Renal cortex interstitium (tissue), 15 donors: ENCODE measurements around the gene NLRP6. TPM values are rescaled to one million over a fixed set of nuclear protein-coding genes. Genes with fewer than 3 reads are reported as not detected.
"Not testable (repeated sequence)": the region's sequence is repeated elsewhere in the genome, so short reads cannot be mapped to it uniquely, and the experiment has no call there.

Experiments
- DNase-seq, 11 donors: peaks; one replicate each; pipeline ENCODE4 v3.0.0-alpha.2; 2013; ENCODE audit warnings: low read depth in 9 of 11, low spot score in 4 of 11; ENCODE audit errors: extremely low read depth in 1 of 11
- long read RNA-seq, 16 experiments: transcript quantifications; one replicate each; lab custom pipeline, GENCODE V29; 2026
- polyA plus RNA-seq, 3 donors: library from polyadenylated mRNA; unstranded; fragments of 120-200 nt; gene quantifications; one replicate each; pipeline ENCODE4 v1.2.1, GENCODE V29; 2013; ENCODE audit not compliant: insufficient read length in 3 of 3

NLRP6 gene
- polyA plus RNA-seq, result under 1 TPM; 0.24 to 0.67 (median 0.55) TPM
- long read RNA-seq, donor 1, result 0 reads
- long read RNA-seq, donor 2, result 0 reads
- long read RNA-seq, donor 3, result 0 reads
- long read RNA-seq, donor 4, result 0 reads
- long read RNA-seq, donor 5, result 0 reads
- long read RNA-seq, donor 6, result 0 reads
- long read RNA-seq, donor 7, result 0 reads
- long read RNA-seq, donor 8, result 0 reads
- long read RNA-seq, donor 9, result 0 reads
- long read RNA-seq, donor 10, result 0 reads
- long read RNA-seq, donor 11, result 0 reads
- long read RNA-seq, donor 12, result 0 reads
- long read RNA-seq, donor 13, result 0 reads
- long read RNA-seq, donor 14, result 0 reads
- long read RNA-seq, donor 15, result 0 reads
- long read RNA-seq, donor 16, result 0 reads

GRCh38 chr11:278001-278951 is at the start of gene NLRP6:
NLRP6 (plus strand) TSS chr11:278407; CDS start chr11:278570, 163 bp downstream.
- DNase-seq, result no peak

GRCh38 chr11:230431-230830 is 47.8 kb upstream of the NLRP6 start:
- no peak for DNase-seq

- DNase-seq, result no peak
These were observed 45.2 kb upstream of the NLRP6 start for GRCh38 chr11:232783-233565.

- no peak for DNase-seq
These were observed 43.0 kb upstream of the NLRP6 start for GRCh38 chr11:235180-235579.

GRCh38 chr11:235609-235996 is 42.6 kb upstream of the NLRP6 start:
- peak in 5 of 11 donors; percentile 8 to 42 (median 17) for DNase-seq

DNA sequence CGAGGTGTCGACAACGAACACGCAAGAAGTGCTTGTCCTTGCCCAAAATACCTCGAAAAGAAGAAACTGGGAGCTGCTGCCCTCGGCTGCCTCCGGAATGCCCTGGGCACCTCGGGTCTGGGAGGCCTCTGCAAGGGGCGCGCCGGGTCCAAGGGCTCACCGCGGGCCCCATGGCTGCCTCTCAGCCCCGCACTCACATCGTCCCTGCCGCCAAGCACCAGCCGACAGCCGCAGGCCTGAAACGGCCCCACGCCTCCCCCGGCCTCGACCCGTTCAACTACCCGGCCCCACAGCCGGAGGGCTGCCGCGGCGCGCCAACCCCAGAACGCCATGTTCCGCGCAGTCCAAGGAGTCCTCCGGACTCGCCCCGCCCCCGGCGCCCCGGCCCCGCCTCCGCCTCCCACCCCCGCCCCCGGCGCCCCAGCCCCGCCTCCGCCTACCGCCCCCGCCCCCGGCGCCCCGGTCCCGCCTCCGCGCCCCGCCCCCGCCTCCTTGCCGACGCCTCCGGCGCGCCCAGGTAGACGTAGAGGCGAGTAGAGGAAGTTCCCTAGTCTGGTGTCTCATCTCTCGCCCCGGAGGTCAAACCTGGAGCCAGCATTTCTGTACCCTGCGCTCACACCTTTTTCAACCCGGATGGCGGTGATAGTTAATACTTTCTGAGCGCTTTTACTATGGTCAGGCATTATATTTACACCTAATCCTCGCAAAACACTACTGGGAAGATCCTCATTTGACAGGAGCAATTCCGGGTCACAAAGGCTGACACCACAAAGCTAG is 42.0 kb upstream of the NLRP6 start, which contains the start of gene SIRT3:
Gene SIRT3 (minus strand): TSS at position 346 of the 777 bp plus-strand sequence. CDS start 14 bp downstream, at position 332.
- DNase-seq, result peak; percentile 29 to 78 (median 71)

GRCh38 chr11:236774-237767 is 41.1 kb upstream of the NLRP6 start, which contains the start of gene PSMD13:
PSMD13 (plus strand) TSS chr11:236976; CDS start chr11:237050, 74 bp downstream.
- DNase-seq, result peak in 10 of 11 donors; percentile 65 to 86 (median 79)

DNA sequence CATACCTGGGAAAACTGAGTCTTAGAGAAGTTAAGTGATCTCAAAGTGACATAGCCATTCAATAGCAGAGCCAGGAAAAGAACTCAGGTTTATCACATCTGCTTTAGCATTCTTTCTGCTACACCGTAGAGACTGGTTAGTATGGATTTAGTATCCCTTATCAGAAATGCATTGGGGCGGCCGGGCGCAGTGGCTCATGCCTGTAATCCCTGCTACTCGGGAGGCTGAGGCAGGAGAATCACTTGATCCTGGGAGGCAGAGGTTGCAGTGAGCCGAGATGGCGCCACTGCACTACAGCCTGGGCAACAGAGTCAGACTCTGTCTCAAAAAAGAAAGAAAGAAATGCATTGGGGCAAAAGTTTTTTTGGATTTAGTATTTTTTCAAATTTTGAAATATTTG is 39.9 kb upstream of the NLRP6 start:
- not testable (repeated sequence) for DNase-seq

GRCh38 chr11:240315-240714 is 37.9 kb upstream of the NLRP6 start:
- no peak for DNase-seq

DNA sequence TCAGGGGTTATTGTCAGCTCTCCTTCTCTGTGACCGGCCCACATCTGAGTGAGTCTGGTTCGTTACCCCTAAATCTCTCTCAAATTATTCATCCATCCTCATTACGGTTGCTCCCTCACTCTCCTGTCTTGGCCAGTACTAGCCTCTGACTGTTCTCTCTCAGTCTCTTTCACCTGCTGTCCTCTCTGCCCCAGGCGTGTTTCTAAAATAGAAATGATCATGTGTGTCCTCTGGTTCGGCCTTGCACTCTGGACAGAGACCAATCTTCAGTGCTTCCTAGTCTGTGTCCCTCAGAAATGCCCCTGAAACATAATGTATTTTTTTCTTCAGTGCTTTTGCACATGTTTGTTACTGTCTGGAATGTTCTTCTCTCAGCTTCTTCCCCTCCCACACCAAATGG is 36.6 kb upstream of the NLRP6 start:
- DNase-seq, result no peak

DNA sequence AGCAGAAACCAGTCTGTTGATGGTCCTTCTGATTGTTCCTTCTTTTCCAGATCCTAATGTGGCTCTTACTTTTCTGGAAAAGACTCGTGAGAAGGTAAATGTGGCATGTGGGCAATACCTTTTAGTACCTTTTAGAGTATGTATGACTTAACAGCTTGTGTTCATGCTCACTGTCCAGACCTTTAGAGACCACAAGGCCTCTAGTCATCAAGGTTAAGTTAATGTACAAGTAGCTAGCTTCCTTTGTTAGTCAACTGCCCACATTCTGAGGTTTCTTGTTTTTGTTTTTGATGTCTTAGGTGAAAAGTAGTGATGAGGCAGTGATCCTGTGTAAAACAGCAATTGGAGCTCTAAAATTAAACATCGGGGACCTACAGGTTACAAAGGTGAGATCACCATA is 33.8 kb upstream of the NLRP6 start:
- no peak for DNase-seq

GRCh38 chr11:249062-249461 is 29.1 kb upstream of the NLRP6 start:
- DNase-seq, result no peak

- DNase-seq, result no peak
These were observed 27.9 kb upstream of the NLRP6 start for GRCh38 chr11:250274-250673.

DNA sequence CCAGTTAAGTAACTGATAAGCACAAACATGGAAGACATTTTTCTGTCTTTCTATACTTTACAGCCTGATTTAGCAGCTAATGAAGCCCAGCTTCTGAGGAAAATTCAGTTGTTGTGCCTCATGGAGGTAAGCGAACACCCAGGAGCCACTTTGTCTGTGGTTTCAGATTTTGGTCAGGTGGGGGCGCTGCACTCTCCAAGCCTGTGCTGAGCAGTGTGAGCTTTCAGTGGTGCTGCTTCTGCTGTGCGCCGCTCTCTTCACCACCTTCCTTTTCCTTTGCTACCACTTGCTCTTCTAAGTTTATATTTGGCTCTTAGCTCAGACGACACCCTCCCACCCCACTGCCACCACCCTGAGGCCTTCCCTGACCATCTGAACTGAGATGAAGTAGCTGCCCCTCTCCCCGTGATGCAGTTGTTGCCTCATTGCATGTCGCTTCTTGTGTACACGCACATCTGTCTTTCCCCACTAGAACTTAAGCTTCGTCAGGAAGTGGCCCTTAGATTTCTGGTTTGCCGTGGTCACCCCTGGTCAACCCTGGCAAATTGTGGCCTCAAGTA is 27.4 kb upstream of the NLRP6 start:
- peak in 3 of 11 donors; percentile 21 to 31 (median 24) for DNase-seq

DNA sequence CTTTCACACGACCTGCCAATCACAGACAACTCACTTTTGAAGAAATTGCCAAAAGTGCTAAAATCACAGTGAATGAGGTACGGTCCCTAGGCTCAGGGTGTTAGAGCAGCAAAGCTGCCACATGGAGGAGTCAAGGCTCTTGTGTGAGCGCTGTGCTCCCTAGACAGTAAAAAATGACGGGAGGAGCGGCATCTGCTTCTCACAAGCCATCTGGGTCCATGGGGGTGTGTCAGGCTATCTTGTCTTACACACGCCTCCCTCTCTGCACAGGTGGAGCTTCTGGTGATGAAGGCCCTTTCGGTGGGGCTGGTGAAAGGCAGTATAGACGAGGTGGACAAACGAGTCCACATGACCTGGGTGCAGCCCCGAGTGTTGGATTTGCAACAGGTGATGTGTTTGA is 26.7 kb upstream of the NLRP6 start:
- no peak for DNase-seq

DNA sequence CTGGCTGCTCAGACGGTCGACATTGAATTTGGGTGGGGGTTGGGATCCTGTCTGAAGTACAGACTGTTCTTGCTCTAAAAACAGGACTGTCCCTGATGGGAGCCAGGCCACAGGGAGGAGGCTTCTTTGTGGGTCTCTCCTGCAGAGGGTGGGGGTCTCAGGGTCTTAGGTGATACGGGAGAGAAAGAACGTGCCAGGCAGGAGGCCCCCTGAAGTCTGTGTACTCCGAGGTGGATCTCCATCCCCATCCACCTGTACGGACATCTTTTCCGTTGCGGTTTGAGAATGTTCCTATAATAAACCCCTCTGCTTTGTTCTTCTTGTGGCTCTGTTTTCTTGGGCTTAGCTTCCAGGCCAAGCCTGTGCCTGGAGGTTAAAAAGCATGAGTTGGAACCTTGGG is 25.5 kb upstream of the NLRP6 start:
- no peak for DNase-seq
